NCI-H2227 treated with DMSO at 0.1 percent for 48 hours (cell line): Measurements from ENCODE around the gene MAPKBP1.

Experiments used
- DNase-seq: peaks from one replicate; lab custom pipeline; 2025; lab: John Stamatoyannopoulos, UW

MAPKBP1 gene

DNA sequence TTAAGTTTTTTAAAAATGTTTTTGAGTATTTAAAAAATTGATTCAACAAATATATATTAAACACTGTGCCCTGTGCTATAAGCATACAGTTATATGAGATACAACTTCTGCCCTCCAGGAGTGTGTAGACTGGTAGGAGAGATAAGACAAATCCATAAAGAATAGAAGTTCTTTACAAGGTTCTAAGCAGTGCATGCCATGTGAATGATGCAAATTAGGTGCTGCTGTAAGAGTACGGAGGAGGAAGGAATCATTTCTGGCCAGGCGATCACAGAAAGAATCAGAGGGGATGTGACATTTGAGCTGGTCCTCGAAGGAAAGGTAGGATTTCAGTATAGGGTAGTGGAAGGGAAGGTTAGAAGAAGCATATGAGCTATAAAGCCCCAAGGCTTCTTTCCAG lies 14.0 kb downstream of the MAPKBP1 start:
- DNase-seq = no peak

DNA sequence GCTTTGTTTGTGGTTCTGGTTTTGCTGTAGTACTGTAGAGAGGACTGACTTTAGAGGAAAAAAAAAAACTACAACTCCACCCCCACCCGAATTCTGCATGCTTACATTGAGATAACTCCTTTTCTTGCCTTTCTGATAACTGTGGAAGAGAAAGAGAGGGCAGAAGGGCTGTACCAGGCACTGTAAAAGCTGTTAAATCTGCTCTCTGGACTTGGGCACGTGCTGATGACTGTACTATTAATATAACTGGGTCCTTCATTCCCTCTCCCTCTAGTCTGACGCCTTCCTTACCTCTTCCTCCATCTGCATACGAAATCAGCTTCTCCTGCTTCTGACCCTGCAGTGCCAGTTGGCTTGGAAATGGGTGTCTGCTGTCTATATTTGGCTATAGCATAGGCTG lies 15.0 kb downstream of the MAPKBP1 start:
- DNase-seq = no peak

DNA sequence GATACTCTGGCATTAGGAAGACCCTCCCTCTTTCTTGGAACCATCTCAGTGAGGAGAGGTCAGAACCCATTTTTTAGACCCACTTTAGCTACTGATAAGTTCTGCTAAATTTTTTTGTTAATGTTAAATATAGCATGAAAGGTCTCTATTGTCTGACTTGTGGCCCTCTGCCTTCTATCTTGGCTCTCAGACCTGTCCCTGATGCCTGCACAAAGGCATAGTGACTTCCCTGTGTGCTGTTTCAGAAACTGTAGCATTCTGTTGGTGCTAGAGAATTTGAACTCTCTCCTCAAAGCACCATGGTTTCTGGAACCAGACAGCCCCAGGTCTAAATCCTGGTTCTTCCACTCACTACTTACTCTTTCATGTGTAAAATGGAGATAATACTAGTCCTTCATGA lies 15.4 kb downstream of the MAPKBP1 start:
- DNase-seq = no peak

- no peak for DNase-seq
Observed at GRCh38 chr15:41790169-41790568, 15.9 kb downstream of the MAPKBP1 start.

GRCh38 chr15:41790756-41791546 lies 16.7 kb downstream of the MAPKBP1 start:
- DNase-seq = no peak

- DNase-seq = no peak
Observed at GRCh38 chr15:41791547-41791937, 17.3 kb downstream of the MAPKBP1 start.

- DNase-seq = no peak
Observed at GRCh38 chr15:41792000-41792637, 17.8 kb downstream of the MAPKBP1 start.

DNA sequence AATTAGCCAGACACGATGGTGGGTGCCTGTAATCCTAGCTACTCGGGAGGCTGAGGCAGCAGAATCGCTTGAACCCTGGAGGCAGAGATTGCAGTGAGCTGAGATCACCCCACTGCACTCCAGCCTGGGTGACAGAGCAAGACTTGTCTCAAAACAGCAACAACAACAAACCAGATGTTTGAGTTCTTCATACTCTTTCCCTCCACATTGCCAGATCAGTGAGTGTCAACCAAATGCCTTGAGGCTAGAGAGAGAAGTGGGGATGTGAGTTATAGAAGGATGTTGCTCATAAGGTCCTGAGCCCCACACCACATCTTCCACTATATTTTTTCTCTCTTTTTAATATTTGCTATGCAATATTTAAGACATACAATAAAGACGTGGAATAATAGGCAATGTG lies 19.8 kb downstream of the MAPKBP1 start:
- DNase-seq = no peak

GRCh38 chr15:41795996-41796856 lies 21.9 kb downstream of the MAPKBP1 start:
- no peak for DNase-seq

- no peak for DNase-seq
Observed at GRCh38 chr15:41797201-41797944, 23.1 kb downstream of the MAPKBP1 start.

DNA sequence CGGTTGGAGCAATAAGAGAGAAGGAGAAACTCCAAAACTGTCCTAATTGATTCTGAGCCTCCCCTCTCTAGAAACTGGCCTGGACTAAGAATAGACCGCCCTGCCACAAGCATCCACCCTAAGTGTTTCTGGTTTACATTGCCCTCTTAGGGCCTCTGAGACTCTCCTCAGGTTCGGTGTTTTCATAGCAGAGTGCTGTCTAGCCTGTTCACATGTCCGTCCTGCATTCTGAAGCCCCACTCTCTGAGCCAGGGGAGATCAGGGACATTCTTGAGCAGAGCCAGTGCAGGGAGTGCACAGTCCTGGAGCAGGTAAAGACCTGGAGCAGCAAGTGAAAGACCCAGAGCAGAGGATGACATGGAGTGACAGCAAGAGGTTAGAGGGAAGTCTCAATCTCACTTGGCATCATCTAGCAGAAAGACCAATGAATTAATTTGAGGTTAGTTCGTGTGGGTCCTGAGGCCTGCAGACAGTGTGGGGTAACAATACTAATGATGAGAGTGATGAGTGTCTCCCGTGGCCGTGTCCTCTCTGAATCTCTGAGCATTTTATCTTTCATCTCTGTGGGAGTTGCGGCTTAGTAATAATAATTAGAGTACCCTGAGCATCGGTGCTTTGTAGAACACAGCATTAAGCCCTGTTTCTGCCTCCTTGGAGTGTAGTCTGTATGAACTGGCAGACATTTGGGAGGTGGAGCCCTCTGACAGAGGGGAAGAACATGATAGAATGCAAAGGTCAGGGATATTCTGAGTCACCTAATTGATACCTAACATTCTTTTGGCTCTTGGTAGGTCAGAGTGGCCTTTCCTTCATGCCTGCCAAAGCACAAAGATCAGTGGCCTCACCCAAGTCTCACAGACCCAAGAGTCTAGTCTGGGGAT lies 24.6 kb downstream of the MAPKBP1 start:
- peak; percentile 39 for DNase-seq

- DNase-seq = no peak
Observed at GRCh38 chr15:41799488-41799805, 25.2 kb downstream of the MAPKBP1 start.

- no peak for DNase-seq
Observed at GRCh38 chr15:41801185-41801584, 26.9 kb downstream of the MAPKBP1 start.

DNA sequence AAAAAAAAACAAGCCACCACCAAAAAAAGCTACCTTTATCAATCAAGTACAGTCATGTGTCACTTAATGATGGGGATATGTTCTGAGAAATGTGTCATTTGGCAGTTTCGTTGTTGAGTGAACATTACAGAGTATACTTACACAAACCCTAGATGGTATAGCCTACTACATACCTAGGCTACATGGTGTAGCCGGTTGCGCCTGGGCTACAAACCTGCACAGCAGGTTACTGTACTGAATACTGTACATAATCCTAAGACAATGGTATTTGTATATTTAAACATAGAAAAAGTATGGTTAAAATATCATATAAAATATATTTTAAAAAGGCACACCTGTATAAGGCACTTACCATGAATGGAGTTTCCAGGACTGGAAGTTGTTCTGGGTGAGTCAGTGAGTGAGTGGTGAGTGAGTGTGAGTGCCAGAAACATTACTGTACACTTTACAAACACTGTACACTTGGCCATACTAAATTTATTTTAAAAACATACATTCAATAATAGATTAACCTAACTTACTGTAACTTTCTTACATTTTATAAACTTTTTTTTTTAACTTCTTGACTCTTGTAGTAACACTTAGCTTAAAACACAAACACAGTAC lies 27.7 kb downstream of the MAPKBP1 start:
- no peak for DNase-seq

DNA sequence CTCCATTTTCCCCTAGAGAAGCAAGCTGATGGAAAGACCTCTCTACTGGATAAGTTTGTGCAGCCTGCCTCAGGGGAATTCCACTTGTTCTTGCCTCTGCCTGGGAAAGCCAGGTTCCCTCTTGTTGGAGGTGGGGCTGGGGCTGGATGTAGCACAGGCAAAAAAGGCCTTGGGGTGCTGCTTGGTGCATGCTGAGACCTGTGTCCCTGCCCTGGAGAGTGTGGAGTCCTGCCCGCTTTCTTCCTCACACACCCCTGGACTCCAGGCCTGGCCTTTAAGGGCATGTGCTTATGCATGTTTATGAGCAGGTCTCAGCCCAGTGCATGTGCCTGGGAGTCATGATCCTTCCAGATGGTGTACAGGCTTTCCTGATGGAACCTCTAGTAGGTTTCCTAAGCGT lies 30.1 kb downstream of the MAPKBP1 start:
- no peak for DNase-seq

DNA sequence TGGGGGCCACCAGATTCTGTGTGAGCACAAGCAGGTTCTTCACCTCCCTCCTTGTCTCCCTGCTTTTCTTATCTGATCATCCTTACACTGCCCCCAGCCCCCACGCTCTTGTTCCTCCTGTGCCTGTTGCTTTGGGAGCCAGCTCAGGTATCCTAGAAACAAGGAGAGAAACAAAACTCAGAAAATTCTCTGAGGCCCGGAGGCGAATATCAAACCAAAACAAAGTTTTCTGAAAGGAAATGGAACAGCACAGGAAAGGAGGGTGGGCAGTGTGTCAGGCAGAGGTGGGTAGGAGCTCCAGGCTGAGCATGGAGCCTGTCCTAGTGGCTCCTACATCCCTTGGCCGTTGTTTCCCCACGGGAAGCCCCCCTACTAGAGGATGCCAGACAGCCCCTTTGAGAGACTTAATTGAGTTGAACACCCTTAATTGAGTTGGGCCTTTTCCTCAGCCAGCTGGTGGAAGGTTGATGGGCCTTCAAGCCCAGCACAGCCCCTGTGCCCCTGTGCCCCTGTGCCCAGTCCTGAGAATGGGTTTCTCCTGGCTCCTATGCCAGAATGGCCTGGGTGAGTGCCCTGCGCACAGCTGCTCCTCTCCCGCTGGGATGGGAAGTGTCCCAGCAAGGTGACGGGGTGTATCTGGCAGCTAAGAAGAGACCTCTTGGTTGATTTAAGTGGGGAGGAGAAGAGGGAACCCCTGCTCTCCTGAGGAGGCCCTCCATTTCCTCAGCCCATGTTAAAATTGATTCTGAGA lies 30.8 kb downstream of the MAPKBP1 start:
- DNase-seq = no peak

DNA sequence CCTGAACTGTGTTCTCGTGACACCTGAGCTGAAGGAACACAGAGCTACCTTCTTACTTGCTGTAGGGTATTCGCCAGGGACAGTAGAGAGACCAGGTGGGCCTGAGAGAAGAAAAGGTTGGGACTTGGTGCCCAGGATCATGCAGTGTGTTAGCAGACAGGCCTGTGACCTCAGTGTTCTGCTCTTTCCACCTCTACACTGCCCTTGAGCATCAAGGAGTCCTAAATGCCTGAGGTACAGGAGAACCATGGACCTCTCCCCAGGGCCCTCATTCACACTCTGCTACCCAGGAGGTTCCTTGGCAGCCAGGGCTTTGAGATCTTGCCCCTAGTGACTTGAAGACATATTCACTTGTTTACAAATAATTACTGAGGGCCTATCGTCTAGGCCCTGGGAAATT lies 31.4 kb downstream of the MAPKBP1 start:
- no peak for DNase-seq

DNA sequence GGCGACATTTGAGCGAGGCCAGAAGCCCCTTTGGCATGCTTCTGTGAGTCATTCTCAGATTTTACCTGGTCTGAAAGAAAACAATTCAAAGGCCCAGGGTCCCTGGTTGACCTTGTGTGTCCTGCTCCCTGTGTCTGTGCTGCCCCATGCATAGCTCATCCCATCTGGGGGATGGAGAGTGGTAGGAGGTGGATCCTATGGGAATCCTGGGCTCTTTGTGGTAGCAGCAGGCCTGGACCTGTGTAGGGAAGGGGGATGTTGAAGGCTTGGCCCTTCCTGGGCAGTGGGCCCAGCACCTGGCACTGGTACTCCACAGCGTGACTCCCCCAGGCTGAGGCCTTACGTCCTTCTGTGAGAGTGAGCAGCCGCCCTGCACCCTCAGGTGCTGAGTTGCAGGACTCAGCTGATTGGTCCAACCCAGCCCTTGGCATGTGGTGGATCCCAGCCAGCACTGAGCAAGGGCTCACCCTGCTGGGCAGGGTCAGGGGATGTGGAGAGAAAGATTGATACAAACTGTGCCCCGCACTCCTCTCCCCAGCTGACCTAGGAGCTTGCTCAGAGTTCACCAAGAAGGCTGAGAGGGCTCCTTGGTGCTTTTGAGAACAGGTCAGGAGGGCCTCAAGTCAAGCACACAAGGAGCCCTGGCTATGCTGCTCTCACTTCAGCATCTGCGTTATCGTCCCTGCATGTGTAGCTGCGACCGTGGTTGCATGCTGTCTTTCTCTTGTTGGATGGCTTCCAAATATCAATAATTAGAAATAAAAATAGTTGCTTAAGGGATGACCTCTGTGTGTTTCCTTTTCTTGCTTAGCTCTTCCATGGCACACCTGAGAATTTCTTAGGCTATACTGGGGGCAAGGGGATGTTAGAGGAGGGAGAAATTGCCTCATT lies 32.3 kb downstream of the MAPKBP1 start:
- no peak for DNase-seq

- no peak for DNase-seq
Observed at GRCh38 chr15:41809121-41809520, 34.8 kb downstream of the MAPKBP1 start.
